Activated CD4-positive, alpha-beta T cell treated with anti-CD3 and anti-CD28 coated beads, Interleukin-2, amount 50 U/mL, for 4 hours (primary cell): ENCODE measurements around the gene U2AF1L4.

ENCODE experiments used
- DNase-seq, 2 experiments: peaks; one replicate each; pipeline ENCODE4 v3.0.0-alpha.2; 2020

U2AF1L4 gene

DNA sequence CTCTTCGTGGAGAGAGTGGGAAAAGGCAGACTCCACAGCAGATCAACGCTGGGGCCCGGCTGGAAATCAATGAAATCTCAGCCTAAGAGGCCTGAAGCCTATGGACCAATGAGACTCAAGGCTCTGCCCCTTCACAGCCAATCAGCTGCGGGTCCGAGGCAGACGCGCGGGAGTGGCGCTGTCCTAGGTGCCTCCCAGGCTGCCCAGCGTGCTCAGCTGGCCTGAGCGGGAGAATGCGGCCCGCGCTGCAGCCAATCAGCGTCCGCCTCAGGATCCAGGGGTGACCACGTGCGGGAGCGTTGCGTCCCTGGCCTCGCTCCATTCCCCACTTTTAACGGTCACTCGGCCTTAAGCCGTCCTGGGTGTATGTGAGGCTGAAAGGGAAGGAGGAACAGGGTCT is 41.0 kb downstream of the U2AF1L4 start, which contains the start of gene ZBTB32:
Gene ZBTB32 (plus strand): TSS at position 341 of the 400 bp plus-strand sequence. CDS start 10,069 bp downstream, outside the sequence.
- DNase-seq, result no peak

DNA sequence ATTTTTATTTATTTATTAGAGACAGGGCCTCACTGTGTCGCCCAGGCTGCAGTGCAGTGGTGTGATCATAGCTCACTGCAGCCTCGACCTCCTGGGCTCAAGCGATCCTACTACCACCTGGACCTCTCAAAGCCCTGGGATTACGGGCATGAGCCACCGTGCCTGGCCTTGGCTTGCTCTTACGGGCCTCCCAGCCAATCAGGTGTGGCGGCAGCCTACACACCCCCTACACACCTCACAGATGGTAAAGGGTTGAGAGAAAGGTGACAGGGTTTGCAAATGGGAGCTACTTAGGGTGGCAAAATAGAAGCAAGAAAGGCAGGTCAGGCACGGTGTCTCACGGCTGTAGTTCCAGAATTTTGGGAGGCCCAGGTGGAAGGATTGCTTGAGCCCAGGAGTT is 41.9 kb downstream of the U2AF1L4 start:
- no peak for DNase-seq

DNA sequence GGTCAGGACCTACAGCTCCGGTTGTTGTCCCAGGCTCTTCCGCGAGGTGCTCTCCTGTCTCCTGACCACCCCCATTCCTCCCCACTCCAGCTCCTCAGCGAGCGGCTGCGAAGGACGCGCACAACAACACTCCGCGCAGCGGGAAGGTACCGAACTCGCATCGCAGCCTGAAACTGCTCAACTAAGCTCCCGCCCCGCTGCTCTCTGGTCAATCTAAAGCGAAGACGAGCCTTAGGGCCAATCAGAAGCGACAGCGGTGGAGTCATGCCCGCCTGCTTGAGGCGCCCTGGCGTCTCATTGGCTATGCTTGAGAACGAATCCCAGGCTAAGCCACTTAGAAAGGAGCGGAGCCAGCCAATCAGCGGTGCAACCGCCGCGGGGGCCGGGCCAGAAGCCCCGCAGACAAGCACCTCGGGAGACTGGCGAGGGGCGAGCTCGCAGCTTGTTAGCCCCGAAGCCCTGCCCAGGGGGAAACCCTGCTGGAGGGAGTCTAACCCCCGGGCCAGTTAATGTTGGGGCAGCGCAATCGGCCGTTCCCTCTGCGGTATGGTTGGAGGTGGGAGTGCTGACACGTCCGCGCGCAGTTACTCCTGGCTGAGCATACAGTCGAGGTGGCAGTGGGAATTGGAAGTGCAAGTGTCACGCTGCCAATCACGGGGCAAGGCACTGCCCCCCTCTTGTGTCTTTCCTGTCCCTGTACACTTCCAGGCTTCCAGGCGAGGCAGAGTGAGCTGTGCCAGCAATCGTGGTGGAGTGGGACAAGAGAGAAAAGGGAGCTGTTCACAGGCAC is 42.8 kb downstream of the U2AF1L4 start:
- peak; percentile 89 to 91 for DNase-seq

DNA sequence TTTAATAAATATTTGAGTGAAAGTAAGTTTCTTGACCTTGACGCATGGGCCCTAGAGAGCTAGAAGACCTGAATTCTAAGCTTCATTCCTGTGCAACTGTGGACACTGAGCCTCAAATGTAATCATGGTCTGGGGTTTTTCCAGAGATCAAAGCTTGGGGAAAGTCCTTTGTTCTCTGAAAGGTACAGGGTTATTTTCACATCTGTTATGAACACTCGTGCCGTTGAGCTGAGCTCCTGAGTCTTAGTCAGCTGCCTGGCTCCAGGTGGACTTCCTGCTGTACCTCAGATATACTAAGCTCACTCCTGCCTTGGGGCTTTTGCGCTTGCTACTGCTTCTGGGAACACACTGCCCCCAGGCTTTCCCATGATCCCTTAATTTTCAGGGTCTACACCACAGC is 48.4 kb downstream of the U2AF1L4 start:
- DNase-seq, result no peak

DNA sequence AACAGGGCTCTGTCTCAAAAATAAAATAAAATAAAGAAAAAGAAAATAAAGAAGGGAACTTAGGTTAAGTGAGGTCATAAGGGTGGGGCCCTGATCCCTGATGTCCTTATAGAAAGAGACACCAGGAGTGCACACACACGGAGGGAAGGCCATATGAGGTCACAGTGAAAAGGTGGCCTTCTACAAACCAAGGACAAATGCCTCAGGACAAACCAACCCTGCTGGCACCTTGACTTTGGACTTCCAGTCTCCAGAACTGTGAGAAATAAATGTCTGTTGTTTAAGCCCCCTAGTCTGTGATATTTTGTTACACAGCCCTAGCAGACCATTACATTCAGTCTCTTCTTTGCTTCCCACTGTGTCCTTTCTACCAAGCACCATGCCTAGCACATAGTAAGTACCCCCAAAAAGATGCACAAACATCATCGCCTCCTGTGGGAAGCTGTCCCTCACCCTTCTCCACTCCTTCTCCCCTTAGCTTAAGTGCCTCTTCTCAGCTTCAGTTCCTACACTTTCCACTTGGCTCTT is 49.3 kb downstream of the U2AF1L4 start:
- no peak for DNase-seq

DNA sequence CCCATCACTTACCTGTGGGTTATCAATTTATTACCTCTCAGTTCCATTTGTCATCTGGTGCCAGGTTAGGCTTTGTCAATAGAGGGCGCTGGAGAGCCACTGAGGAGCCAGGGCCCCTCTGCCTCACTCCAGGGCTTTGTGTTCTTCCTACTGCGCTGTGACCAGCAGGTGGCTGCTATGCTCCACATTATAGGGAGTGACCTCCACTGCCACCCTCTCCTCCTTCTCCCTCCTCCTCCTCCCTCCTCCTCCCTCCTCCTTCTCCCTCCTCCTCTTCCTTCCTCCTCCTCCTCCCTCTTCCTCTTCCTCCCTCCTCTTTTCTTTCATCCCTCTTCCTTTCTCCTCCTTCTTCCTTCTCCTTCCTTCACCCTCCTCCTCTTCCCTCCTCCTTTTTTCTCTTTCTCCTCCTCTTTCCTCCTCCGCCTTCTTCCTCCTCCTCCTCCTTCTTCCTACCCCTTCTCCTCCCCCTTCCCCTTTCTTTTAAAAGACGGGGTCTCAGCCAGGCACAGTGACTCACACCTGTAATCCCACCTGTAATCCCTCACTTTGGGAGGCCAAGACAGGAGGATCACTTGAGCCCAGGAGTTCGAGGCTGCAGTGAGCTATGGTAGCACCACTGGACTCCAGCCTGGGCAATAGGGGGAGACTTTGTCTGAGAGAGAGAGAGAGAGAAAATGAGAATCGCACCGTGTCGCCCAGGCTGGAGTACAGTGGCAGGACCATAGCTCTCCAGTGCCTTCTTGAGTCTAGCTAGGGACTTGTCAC is 51.2 kb downstream of the U2AF1L4 start:
- peak; percentile 89 to 91 for DNase-seq

DNA sequence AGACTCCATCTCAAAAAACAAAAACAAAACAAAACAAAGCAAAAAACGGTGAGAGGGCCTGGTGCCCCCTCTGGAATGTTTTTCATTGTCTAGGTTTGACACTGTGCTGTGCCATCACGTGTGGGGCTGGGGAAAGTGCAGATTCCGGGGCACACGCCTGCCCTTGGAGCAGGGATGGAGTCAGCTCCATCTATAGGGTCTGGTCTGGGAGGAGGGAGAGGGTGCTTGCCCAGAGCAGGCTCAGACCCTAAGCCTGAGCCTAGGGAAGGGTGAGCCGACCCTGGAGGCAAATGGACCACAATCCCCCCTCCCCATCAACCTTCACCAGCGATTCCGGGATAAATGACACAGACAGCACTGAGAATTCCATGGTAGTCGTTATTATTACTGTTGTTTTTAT is 51.8 kb downstream of the U2AF1L4 start:
- no peak for DNase-seq
